NCI-H524 treated with DMSO at 0.1 percent for 48 hours (cell line): ENCODE measurements around the gene BABAM2.
"Not testable (repeated sequence)": the region's sequence is repeated elsewhere in the genome, so short reads cannot be mapped to it uniquely, and the experiment has no call there.

ENCODE experiments used
- DNase-seq: peaks from one replicate; lab custom pipeline; 2025; lab: John Stamatoyannopoulos, UW

The BABAM2 gene

DNA sequence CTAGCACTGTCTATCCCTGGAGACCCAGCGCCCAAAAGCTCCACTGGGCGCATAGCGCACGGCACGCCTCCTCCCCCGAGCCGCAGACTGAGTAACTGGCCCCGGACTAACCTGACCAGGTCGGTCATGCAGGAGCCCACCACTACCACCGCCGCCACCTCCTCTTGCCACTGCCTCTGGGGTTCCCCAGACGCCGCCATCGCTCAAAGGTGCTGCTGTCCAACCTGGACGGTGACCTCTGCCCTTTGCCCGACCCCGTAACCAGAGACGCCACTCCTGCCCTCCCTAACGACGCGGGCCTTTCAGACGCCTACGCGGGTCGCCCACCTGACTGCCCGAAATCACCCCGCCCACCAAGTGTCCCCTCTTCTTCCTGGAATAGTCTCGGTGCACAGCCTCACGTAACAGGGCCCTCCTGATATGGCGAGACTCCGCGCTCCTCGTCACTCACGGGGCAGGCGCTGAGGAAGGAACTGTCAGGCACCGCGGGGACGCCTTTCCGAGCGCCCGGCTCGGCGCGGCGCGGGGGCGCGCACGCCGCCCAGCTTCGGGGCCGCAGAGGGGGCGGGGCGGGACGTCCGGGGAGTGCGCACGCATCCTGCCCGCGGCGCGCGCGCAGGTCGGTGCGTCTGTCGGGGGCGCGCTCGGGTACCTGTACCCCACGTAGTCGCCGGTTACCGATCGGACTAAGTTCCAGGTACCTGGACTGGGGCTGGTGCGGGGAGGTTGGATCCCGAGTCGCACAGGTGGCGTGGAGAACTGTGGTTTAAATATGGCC, at the start of gene BABAM2, which contains the start of gene RBKS:
TSS of gene BABAM2 (plus strand) at position 584 of the 778 bp plus-strand sequence. CDS start 3,828 bp downstream, outside the sequence.
TSS of gene RBKS (minus strand) at position 242 of the 778 bp plus-strand sequence. CDS start at position 200, 42 bp downstream.
- no peak for DNase-seq

DNA sequence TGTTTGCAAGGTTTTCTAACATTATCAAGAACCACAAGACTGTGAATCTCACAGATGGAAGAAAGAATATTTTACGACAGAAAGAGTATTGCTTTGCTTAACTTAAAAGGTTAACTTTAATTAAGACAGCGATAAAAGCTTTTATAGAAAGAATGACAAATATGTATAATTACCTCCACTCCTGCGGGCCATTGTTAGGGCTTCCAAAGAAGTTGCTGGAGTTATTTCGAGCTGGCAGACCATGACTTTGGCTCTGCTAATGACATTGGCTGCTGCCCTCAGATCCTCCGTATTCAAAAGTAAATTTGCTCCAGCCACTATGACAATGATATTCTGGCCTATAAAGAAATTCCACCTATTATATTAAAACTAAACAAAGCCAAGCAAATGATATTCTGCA, 47.6 kb upstream of the BABAM2 start:
- no peak for DNase-seq

DNA sequence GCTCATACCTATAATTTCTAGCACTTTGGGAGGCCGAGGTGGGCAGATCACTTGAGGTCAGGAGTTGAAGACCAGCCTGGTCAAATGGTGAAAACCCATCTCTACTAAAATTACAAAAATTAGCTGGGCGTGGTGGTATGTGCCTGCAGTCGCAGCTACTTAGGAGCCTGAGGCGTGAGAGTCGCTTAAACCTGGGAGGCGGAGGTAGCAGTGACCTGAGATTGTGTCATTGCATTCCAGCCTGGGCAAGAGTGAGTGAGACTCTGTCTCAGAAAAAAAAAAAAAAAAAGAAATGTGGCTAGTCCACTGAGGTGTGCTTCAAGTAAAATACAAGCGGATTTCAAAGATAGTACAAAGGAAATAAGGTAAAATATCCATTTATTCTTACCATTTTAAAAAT, 46.5 kb upstream of the BABAM2 start:
- no peak for DNase-seq

DNA sequence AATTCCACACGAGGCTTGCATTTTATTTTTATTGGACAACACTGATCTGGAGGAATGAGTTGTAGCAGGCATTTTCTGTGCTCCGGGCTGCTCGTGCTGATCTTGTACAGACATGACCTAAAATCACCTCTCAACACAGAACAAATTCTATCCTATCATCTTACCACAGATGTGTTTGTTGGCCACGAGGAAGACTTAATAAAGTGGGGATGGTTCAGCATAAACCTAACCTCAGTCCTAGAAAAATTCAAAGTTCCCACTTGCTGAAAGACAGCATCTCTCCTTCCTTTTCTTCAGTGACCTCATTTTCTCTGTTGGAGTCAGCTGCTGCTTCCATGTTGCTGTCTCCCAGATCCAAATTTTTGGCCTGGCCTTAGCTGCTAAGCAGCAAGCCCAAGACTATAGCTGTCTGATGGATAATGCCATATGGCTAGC, 45.7 kb upstream of the BABAM2 start:
- no peak for DNase-seq

DNA sequence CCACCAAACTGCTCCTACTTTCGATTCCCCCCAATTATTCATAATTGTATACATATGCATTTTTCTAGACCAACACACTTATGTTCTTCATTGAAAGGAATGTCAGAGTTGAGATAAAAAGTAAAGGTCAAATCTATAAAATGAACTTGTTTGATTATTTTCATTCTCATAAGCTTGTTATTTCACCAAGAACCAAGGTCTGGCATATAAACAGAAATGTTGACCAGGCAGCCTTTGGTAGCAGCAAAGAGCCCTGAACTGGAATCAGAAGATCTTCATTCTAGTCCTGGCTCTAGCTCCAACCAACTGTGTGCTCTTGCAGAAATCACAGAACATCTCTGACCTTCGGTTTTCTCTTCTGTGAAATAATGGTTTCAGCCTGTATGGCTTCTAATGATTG, 43.2 kb upstream of the BABAM2 start:
- DNase-seq = no peak

DNA sequence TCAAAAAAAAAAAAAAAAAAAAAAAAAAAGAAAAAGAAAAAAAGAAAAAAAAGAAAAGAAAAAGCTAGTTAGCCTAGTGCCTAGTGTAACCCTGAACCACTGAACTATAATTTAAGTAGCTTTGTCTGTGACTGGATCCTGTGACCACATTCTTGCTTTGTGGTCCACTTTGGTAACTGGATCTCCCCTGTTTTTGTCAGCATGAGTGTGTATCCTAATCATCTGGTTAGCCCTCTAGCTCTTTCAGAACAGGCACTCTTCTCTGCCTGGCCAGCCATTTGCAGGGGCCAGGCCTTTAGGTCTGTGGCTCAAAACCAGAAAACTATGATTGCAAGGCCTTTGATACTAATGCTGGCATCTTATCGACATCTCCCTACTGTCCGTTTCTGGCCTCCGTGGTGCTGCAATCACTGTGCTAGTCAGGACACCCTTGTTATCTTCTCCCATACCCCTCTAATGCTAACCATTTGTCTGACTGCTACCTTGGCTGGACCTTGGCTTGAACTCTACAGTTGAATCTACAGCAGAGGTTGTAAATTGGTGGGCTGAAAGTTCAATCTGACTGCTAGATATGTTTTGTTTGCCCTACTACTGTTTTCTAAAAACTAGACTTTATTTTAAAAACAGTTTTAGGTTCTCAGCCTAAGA, 40.8 kb upstream of the BABAM2 start:
- no peak for DNase-seq

DNA sequence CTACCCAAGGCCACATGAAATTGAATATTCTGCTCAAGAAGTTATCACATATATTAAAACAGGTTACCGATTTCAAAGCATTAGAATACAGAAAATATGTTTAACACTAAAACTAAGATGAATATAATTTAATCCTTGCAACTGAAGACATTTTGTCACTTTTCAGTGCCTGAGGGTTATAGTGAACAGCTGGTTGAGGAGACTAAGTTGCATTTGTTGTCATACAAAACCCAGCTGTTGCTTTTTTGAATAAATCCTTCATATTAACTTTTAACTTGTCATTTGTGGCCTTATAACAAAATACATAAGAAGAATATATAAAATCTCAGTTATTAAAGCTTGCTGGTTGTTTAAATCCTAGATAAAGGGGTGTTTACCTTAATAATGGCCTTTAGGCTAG, 37.8 kb upstream of the BABAM2 start:
- no peak for DNase-seq

DNA sequence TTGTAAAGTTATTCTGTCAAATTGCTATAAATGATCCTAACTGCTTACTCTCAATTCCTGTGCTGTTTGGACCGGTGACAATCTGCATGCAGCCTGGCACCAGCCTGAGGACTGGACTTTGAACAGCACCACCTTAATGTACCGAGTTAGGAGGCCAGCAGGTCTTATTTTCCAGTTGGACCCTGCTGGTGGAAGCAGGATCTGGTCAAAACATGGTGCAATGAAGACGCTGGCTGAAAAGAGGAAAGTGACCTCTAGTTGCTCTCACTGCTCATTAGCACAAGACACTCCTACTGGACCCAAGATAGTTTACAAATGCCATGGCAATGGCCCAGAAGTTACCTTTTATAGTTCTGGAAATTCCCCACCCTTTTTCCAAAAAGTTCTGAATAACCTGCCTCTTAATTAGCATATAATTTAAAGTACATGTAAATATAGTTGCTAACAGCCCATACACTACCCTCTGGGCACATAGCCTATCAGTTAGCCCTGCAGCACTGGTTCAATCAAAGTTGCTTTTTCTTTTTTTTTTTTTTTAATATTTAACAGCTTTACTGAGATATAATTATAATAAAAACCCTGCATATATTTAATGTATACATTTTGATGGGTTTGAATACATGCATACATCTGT, 36.2 kb upstream of the BABAM2 start:
- no peak for DNase-seq

DNA sequence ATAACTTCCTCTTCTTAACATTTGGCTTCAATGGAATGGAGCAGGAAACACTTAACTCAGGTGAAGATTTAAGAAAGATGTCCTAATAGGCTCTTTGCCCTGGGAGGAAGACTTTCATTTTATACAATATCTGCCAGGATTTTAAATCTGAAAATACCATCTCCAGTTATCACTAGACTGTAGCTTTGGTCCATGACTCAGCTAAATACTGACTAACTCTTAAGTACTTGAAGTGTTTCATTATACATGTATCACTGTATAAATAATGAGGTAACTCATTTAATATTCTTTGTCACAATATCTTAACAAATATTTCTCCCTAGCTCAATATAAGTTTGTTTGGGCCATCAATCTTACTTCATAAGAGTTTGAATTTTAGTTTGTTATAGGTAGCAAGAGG, 35.1 kb upstream of the BABAM2 start:
- DNase-seq = no peak

DNA sequence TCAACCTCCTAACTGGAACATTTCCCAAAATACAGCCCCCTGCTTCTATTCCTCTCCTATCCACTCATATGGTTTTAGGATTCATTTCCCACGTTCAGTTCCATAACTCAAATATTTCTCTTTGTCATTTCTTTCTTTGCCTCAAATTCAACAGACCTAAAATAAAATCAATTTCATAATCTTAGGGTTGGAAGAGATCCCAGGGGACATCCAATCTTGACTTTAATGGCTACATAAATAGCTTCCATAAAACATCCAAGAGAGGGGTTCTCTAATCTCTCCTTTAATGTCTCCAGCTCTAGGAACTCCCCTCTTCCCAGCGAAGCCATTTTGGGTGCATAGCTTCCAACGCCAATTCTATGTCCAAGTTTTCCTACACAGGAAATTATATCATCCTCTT, 34.1 kb upstream of the BABAM2 start:
- DNase-seq = no peak

DNA sequence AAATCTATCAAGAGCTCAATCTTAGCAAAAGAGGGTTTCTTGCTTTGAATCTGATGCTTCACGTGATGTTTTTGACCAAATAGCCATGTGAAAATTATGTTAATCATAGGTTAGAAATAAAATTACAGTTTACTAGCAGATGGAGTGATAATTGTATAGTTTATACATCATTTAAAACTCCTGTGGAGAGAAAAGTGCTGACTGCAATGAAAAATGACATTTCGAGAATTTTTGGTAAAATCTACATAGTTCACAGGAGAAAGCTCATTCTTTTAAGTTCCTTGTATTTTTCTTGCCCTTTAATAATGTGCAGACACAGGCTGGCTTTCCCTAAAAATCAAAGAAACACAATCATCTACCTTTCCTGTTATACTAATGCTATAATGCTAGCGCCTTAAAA, 33.6 kb upstream of the BABAM2 start:
- DNase-seq = no peak

DNA sequence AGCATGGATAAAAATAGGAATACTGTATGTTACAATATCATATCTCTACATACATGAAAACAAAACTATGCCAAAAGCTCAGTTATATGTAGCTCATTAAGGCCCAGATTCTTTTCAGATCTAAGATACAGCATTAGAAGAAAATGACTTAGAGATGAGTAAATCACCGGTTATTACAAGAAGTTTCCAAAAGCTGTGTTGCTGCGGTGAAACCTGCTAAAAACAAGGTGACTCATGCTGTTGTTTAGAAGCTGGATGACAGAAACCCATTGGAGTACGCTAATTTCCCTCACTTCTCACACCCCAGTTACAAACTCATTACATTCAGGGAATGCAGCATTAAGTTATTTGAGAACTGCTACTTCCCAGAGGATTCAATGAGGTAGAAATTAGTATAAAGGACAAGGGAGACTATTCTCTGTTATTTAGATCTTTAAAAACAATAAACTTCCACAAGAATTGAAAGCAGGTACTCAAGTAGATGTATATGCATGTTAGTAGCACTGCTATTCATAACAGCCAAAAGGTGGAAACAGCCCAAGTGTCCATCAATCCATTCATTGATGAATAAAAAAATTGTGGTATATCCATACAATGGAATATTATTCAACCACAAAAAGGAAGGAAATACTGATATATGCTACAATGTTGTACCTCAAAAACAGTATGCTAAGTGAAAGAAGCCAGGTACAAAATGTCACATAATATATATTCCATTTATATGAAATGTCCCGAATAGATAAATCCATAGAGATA, 32.9 kb upstream of the BABAM2 start:
- DNase-seq = no peak

DNA sequence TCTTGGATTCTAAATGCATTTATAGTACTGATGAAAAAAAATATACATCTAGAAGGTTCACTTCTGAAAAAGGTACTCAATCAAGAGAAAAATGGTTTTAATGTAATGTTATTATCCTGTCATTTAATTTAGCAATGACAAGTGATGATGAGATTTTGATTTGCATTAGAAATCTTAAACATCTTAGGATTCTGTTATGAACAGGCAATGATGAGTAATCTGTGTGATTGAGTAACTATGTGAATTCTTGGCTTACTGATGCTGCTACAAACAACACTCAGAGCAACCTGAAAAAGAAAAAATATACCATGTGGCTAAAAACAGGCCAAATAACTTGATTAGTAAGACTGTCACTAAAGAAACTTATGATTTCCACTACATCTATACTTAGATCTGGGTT, 30.4 kb upstream of the BABAM2 start:
- no peak for DNase-seq

DNA sequence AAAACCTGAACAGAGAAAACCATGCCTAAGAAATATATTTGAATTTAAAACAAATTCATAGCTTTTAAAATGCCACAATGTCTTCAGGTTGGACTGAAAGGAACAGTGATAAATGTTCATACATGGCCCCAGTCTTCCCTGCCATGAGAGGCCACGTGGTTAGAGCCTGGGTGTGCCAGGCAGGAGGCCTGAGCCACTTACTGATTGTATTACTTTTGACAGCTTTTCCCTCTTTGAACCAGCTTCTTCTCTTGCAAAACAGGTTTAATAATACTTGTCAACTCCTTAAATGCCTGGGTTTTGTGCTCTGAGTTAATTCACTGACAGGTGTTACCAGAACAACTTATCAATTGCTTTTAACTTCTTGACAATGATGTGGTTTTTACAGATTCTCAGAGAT, 27.4 kb upstream of the BABAM2 start:
- no peak for DNase-seq

DNA sequence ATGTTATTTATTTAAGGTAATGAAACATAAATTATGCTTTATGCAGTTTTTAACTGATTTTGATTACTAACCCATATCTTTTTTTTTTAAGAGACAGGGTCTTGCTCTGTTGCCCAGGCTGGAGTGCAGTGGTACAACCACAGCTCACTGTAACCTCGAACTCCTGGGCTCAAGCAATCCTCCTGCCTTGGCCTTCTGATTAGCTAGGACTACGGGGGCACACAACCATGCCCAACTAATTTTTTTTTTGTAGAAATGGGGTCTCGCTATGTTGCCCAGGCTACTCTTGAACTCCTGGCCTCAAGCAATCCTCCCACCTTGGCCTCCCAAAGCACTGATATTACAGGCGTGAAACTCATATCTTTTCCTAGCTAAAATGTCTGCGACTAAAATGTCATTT, 26.6 kb upstream of the BABAM2 start:
- DNase-seq = not testable (repeated sequence)

DNA sequence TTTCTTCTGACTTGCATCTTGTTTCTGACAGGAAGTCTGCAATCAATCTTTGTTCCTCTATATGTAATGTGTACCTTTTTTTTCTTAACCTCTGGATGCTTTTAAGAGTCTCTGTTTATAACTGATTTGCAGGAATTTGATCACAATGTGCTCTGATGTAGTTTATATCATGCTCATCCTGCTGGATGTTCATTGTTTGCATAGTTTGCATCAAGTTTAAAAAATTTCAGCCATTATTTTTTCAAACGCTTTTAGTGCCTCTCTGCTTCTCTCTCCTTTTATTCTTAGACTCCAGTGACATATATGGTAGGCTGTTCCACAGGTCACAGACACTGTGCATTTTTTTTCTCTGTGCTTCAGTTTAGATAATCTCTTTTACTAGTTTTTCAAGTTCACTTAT, 24.3 kb upstream of the BABAM2 start:
- DNase-seq = no peak

DNA sequence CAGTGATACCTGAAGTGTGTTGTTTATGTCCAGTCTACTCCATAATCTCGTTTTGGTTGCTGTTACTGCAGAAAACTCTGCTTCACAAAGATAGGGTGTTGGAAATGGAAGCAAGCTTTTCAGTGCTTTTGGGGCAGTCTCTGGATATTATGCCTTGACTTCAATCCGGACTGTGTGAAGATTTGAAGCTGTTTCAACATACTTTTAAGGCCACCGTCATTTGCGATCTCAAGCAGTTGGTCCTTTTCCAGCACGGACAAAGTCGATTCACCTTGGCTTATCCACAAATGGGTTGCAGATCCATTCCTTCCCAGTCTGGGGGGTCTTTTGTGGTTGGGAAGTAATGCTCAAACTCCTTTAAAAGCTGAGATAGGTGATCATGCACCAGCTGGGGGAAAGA, 20.8 kb upstream of the BABAM2 start:
- DNase-seq = no peak

DNA sequence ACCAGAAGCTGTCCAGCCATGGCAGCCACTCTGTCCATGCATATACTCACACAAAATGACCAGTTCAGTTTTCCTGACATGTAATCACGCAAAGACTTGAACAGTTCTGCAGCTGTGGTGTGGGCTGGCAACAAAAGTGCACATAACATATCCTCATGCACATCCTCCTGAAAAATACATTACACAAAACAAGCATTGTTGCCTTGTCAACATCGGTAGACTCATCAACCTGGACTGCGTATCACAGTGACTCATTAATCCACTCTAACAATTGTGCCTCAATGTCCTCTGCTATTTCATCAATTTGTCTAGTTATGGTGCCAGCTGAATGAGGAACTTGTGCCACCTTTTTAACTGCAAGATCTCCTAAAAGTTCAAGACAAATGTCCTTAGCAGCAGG, 19.8 kb upstream of the BABAM2 start:
- DNase-seq = no peak

DNA sequence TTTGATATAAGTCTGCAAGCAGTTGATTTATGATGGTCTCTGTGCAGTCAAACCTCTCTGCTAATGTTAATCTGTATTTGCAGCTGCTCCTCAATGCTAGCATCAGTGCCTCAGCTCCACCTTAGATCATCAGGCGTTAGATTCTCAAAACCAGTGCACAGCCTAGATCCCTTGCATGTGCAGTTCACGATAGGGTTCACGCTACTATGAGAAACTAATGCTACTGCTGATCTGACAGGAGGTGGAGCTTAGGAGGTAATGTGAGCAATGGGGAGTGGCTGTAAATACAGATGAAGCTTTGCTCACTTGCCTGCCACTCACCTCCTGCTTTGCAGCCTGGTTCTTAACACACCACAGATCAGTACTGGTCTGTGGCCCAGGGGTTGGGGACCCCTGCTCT, 18.7 kb upstream of the BABAM2 start:
- no peak for DNase-seq

DNA sequence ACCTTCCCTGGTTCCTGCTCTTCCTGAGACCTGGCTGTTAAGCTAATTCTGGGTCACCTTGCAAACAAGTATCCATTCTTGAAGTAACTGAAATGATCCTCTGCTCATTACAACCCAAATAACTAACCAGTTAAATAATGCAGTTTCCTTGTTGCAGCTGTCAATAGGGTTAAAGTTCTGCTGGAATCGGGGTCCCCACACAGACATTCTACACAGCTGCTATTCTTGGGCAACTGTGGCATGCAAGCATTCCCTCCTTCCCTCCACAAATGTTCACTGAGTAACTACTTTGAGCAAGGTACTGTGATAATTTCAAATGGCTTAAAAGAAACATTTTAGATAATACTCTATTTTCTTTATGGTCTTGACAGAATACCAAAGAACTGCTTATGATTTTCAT, 17.4 kb upstream of the BABAM2 start:
- no peak for DNase-seq

DNA sequence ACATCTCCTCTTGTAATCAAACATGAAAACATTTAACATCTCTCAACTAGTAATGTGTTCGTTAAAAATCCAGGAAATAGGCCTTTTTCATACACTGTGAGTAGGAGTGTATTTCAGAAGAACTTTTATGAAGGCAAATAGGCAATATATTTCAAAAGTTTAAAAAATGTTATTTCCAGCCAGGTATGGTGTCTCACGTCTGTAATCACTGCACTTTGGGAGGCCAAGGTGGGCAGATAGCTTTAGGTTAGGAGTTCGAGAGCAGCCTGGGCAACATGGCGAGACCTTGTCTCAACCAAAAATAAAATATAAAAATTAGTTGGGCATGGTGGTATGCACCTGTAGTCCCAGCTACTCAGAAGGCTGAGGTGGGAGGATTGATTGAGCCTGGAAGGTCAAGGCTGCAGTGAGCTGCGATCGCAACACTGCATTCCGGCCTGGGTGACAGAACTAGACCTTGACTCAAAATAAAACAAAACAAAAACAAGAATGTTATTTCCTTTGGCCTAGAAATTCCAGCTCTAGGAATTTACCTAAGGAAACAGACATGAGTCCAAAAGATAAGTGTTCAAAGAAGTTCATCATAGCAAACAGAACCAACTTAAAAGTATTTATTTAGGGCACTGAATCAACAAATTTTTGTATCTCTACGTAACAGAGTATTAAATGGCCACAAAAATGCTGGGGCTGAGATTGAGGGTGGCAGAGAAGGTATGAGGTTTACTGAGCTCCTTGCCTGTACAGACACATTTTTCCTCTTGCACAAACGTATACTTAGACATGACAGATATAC, 15.2 kb upstream of the BABAM2 start:
- DNase-seq = no peak

DNA sequence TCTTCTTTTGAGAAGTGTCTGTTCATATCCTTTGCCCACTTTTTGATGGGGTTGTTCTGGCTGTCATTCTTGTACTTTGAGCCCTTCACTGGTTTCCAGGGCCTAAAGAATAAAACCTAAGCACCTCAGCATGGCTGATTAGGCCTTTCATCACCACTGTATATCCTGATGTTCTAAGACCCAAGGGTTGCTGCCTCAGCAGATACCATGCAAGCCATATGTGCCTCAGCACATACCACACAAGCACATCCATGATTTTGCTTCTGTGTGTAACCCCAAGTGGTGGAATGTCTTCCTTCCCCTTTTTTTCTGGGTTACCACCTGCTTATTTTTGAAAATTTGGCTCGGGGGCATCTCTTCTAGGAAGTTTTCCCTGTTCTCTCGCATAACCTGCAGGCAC, 11.7 kb upstream of the BABAM2 start:
- no peak for DNase-seq
